GM19463 (cell line): ENCODE results near the gene ABT1.

Source experiments
- ATAC-seq: cut with Tn5 transposase; IDR thresholded peaks from one replicate; pipeline ENCODE4 v1.9.1; 2021; ENCODE audit warnings: mild to moderate bottlenecking, moderate library complexity; ENCODE audit not compliant: unreplicated experiment

ABT1 gene

DNA sequence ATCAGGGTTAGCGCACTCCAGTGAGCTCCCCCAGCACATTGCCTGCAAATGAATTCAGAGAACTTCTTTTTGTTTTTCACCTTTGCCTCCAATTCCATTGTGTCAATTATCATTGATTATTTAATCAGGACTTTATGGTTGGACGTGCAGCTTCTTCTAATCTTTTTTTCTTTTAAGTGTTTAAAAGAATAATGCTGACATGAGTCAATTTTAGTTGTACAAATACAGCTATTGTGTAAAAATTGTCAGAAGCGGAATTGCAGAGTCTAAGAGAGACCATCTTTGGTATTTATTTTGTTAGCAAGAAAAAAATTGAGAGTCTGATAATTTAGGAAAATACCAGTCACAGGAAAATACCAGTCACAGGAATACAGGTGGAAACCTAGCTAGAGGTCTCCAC is 5.5 kb downstream of the ABT1 start:
- ATAC-seq = no peak

DNA sequence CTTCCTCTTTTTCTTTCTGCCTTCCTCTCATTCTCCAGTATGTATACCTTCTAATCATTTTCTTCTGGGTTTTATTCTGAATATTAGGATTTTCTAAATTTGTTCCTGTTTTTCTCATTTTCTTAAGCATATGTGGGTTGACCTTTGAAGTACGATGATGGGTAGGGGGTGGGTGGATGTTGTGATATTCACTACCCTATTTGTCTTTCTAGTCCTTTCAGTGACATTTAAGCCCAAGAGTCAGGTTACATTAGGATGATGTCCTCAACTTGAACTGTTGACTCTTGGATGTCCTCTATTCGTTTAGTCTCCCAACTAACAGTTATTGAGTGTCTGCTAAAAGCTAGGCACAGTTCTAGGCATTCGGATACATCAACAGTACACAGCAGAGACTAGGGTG is 7.3 kb downstream of the ABT1 start:
- no peak for ATAC-seq

DNA sequence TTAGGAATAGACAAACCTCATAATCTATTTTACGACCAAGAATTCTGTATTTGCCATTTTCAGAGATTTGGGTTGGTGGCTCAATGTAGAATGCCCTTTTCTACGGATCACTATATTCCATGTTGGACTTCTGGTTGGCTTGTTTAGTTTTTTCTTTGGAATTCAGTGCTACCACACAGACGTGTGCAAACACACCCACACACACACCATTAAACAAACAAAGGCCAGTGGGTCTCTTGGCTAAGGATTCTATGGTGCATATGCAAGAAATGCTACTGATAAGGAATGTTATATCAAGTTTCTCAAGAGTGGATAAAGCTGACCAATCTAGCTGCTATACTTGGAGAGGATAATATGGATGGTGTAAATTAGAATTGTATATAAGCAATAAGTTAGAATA is 8.0 kb downstream of the ABT1 start:
- ATAC-seq = no peak

DNA sequence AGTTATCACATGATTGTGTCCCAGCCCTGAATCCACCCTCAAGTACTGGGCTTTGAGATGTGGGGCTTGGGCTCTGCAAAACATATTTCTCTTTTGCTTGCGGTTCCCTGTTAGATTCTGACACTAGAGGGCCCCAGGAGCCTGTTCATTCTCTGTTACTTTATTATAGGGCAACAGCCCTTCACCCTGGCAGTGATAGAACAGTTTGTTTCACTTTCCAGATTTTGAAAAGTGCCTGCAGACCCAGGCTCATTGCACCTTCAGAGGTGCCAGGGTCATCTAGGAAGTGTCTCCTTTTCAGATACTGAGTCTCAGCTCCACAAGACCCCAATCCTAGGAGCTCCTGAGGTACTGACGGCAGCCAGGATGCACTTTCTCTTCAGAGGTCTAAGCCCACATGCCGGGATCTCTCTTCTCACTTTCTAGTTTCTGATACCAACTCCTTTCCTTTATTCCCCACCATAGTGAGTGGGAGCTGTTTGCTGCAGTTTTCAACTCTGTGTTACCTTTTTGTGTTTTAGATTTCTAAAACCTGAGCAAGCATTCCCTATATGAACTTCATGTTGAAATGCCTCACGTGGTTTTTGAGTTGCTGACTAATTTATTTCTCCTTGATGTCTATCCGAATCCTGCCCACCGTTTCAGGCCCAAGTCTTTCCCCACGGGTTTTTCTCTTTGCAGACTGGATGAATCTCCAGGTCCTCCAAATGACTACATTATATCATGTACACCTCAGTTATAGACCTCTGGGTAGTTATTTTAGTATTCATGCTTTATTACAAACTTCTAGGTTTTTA is 10.9 kb downstream of the ABT1 start:
- ATAC-seq = peak; percentile 71

DNA sequence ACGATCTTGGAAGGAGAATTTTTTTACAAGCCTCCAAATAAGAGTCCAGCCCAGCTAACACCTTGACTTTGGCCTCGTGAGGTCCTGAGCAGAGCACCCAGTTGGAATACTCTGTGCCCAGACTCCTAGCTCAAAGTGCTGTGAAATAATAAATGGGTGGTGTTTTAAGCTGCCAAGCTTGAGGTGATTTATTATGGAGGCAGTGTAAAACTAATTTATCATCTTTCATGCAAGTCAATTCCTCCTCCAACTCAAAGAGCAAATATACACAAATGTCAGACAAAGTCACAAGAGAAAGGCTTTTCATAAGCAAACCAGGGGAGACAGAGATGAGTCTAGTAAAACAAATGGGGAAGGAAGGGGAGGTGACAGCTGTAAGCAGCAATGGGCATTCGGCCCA is 12.7 kb downstream of the ABT1 start:
- no peak for ATAC-seq

DNA sequence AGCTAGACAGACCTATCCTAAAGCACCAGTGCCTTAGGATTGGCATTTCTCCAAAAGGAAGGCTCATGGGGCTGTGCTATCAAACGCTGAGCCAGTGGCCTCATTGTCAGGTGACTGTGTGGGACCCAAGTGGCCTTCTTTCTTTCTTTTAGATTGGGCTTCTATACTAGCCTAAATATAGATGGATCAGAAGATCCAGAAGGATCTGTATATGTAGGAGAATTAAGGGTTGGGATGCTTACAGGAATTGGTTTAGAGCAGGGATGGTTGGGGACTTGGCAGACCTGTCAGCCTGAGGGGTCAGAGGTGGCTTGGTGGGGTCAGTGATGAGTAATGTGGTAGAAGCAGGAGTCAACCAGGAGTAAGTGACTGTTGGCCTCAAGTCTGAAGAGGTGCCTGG is 14.8 kb downstream of the ABT1 start:
- ATAC-seq = no peak

DNA sequence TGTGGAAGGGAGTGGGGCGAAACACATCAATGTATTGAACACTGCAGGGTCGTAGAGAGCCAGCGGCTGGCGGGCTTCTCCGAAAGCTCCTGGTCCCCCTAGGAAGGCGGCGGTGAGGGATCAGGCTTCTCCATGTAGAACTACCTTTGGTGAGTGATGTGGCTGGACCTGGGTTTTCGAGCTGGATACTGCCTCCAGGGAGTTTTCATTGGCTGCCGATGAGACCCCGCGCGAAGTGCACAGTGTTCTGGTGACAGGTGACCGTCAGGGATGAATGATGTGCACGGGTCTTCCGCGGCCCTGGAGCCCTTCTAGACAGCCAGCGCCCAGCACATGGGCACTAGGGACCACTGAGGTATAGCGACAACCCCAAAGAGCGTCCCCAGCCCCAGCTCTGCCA is 16.4 kb downstream of the ABT1 start:
- no peak for ATAC-seq

DNA sequence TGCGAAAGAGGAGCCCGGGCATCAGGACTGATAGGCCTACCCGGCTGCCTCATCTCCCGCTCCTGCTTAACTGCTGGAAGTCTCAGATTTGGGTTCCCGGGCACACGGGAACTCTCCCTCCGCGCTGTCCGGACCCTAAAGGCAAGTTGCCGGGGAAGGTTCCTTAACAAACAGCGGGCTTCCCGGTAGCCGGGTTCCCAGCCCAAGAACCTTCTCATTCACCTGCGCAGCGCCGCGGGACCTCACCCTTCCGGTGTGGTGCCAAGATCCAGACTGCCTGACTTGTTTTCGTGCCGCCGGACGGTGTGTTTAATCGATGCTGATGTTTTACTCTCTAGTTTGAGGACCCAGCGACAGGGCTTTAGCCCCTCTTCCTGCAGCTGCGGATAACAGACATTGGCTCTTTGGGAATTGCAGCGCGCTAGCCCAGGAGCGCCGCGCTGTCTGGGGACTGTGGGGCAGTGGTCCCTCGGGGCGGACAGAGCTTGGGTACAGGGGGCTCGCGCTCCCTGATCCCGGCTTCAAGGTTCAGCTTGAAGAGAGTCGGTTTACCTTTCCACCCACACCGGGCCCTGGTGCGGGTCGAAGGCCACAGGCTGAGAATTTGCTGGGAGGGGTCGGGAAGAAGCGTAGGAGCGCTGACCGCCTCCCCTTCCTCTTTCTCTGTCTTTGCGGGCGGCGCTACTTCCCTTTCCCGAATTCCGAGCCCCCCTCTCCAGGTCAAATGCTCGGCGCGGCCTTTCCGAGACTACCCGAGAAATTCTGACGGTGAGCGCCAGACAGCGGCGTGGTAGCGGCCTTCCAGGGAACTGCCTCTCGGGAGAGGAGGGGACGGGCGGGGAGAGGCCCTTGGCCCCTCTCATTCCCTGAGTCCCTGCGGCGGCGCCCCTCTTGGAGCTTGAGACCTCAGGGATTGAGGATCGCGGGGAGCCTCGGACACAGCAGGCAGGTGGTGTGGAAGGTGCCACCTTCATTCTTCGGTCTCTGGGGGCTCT is 17.2 kb downstream of the ABT1 start:
- ATAC-seq = no peak

DNA sequence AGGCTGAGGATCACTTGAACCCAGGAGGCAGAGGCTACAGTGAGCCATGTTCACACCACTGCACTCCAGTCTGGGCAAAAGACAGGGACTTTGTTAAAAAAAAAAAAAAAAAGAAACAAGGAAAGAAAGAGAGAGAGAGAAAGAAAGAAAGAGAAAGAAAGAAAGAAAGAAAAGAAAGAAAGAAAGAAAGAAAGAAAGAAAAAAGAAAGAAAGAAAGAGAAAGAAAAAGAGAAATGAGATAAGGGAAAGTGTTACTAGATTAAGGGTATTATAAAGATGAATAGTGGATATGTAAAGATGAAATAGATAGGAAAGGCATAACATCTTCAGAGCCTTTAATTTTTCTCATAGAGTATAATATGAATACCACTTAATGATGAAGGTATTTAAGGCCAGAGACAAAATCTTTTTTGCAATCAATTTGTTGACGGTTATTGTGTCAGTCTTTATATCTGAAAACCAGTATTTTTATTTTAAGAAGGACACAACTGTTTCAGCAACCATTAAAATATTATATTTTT is 26.6 kb downstream of the ABT1 start:
- no peak for ATAC-seq

DNA sequence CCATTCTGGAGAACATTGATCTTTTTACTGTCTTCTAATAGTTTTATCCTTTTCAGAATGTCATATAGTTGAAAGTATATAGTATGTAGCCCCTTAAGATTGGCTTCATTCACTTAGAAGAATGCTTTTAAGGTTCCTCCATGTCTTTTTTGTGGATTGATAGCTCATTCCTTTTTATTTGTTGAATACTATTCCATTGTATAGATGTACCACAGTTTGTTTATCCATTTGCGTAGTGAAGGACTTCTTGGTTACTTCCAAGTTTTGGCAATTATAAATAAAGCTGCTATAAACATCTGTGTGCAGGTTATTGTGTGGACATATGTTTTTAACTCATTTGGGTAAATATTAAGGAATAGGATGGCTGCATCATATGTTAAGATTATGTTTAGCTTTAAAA is 27.8 kb downstream of the ABT1 start:
- ATAC-seq = no peak

DNA sequence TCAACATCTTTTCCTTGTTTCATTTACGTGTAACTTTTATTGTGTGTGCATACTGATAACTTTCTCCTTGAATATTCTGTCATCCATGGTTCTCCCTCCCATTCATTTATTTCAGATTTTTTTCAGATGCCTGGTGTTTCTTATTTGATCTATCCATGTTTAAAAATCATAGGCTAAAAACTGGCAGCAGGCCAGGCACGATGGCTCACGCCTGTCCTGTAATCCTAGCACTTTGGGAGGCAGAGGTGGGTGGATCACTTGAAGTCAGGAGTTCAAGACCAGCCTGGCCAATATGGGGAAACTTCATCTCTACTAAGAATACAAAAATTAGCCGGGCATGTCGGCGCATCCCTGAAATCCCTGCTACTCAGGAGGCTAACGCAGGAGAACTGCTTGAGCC is 31.1 kb downstream of the ABT1 start:
- no peak for ATAC-seq

DNA sequence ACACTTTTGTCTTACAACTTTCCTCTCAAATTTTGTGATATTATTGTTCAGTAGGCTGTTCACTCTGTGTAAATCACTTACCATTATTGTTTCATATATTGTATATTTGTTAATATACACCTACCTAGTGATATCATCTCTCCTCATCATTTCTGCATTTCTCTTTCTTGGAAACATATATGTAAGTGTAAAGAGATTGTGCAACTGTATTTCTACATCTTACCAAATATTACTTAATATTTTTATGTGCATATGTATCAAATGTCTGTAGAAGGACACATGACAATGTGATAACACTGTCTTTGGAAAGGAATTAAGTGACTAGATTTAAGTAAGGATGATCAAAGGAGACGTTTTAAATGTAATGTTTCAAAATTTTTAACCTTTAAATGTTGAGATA is 32.6 kb downstream of the ABT1 start:
- ATAC-seq = no peak

DNA sequence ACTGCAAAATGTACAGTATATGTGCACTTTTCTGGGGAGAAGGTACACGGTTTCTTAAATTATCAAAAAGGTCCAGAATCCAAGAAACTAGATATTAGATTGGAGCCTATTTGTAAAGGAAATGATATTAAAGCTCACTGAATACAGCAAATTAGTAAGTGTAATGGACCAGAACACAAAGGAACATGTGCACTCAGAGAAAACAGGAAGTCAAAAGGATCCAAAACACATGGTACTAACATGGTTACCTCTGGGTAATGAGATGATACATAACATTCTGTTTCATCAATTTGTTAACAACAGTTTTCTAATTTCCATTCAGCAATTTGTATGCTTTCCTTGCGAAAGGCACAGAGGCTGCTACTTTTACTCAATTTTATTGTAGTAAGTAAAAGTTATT is 44.1 kb downstream of the ABT1 start:
- no peak for ATAC-seq

DNA sequence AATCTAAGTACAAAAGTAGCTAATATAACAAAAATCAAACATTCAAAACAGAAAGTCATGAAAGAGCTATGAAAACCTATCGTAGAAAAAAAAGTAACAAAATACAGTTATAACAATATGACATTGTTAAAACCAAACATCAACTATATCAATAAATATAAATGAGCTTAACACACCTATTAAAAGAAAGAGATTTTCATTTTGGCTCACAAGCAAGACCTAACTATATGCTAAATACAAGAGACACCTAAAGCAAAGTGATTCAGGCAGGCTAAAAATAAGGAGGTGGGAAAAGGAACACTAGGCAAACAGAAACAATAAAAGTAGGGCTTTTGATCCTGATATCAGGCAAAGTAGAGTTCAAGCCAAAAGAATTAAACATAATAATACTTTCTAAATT is 49.3 kb downstream of the ABT1 start:
- no peak for ATAC-seq
